Caki2 (cell line): ENCODE measurements around the gene GSDMA. TPM values are rescaled to one million over a fixed set of nuclear protein-coding genes. Genes with fewer than 3 reads are reported as not detected.

Experiments
- DNase-seq: peaks from one replicate; pipeline ENCODE4 v3.0.0-alpha.2; 2015; ENCODE audit warnings: low read depth
- in situ Hi-C: cut with HindIII; loops from 2 replicates; pipeline ENCODE4 v1.10.0; 2016; ENCODE audit warnings: low sequenced_read_pairs, low pct_unique_long_range_greater_than_20kb, mixed read lengths
- total RNA-seq: library from RNA; depleted of rRNA; stranded (reverse); fragments of >200 nt; shearing (Covaris generic); gene quantifications from 2 replicates; pipeline ENCODE4 v1.2.3, GENCODE V29; 2014; ENCODE audit warnings: low replicate concordance; rRNA removed

Gene GSDMA
- total RNA-seq: not detected in 2 replicates

DNA sequence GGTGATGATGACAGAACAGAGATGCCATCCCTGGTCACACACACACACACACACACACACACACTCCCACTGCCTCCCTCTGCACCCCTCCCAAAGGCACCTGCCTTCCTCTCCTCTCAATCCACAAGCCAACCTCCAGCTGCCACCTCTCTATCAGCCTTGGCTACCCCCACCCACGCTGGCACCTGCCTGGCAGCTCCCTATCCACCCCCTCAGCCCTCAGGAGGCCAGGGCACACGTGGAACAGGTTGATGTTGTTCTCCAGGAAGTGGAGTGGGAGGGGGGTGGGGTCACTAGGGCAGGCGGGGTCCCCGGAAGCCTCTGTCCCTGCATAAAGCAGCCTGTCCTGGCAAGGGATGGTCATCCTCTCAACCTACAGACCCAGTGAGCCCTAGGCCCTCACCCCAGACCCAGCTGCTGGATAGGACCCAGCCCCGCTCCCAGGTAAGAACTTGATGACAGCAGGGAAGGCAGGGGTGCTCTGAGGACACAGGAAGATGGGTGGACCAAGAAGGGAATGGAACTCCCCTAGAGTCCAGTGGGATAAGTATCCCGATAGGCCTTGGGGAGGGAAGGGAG is at the start of gene GSDMA:
Gene GSDMA, plus strand, starts transcription at position 363 of the 579 bp plus-strand sequence. CDS start 2,684 bp downstream, outside the sequence.
- DNase-seq: no peak
- in situ Hi-C loops: no loop called here

DNA sequence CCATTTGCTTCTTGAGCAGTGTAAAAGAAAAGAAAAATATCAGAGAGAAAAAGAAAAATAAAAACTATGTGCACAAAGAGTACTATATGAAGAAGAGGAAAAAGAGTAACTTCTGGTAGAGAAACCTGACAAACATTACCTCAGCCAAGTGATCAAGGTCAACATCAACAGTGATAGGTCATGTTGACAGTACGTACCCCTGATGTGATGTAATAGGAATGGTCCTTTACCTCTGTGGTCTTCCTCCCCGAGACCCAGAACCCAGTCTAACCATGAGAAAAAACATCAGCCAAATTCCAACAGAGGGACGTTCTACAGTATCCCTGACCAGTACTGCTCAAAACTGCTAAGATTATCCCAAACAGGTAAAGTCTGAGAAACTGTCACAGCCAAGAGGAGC is 48.8 kb upstream of the GSDMA start:
- in situ Hi-C loops: no loop called here
- no peak for DNase-seq

- no peak for DNase-seq
- in situ Hi-C loops: no loop called here
Observed at GRCh38 chr17:39915559-39915958, 47.2 kb upstream of the GSDMA start.

DNA sequence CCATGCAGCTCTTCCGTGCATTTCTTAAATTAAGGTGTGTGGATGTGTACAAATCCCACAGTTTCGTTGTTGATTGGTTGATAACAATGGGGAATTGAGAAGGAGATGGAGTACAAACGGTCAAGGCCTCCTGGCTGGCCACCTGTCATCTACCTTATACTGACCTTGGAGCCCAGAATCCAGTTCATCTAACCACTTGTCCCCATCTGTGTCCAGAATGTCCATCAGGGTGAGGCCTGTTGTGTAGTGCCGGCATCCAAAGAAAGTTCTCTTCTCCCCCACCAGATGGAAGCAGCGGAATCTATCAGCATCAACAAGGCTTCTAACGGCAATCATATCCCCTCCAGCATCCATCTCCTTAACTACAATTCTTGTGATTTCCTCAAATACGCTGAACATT is 45.9 kb upstream of the GSDMA start:
- in situ Hi-C loops: no loop called here
- no peak for DNase-seq

DNA sequence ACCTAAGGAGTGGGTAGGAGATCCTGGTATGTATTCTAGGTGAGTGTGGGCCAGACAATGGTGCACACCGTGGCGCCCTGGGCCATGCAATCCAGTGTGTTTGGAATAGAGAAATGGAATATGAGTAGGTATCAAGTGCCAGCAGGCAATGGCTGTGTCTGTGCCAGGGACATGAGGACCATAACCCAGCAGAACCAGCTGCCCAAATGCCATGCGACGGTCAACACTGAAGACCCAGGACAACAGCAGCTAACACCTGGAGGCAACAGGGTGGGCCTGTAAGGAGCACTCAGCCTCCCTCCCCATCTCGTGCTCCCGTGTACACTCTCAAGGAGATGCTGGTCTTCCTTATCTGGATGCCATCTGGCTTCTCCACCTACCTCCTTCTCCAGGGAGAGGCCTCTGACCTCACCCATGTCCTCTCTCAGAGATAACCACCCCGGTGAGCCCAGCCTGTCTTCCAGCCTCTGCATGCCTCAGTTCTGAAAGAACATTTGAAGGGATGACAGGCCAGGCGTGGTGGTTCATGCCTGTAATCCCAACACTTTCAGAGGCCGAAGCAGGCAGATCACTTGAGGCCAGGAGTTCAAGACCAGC is 43.6 kb upstream of the GSDMA start:
- in situ Hi-C loops: no loop called here

GRCh38 chr17:39920218-39921210 is 42.3 kb upstream of the GSDMA start:
- DNase-seq: no peak
- in situ Hi-C loops: no loop called here

More for the DNA sequence above, 43.6 kb upstream of the GSDMA start:
- DNase-seq: no peak

- no peak for DNase-seq
- in situ Hi-C loops: no loop called here
Observed at GRCh38 chr17:39921323-39921722, 41.5 kb upstream of the GSDMA start.

DNA sequence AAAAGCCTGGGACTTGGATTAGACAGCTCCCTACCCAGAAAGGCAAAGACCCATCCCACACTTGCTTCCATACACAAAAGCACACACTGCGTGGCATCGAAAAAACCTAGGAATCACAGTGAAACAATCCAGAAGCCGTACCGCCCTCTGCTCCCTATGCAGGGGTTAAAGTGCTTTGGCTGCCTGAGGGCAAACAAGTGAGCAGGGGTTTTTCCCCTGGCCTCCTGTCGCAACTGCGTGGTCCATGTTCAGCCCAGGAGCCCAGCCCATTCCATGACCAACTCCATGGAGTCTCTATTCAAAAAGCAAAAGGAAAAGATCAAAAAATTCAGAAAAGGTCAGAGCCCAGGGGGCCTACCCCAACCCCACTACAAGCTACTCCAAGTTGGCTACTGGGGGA is 40.8 kb upstream of the GSDMA start:
- no peak for DNase-seq
- in situ Hi-C loops: no loop called here

DNA sequence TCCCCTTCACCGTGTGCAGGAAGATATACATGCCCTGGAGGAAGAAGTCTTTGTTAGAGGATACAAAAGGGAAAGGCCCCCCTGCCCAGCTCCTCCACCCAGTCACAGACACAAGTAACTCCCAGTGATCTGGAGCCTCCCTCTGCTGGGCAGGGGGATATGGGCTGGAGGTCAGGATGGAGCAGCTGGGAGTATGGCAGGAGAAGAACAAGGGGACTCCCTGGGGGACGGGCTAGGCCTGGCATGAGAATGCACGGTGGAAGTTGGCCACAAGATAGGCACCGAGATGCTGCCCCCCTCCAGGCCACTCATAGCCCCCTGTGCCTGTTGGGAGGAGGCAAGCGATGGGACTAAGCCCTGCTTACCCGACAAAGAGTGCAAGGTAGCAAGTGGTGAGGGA is 39.6 kb upstream of the GSDMA start:
- DNase-seq: no peak
- in situ Hi-C loops: no loop called here

GRCh38 chr17:39923836-39924690 is 38.7 kb upstream of the GSDMA start:
- in situ Hi-C loops: no loop called here
- no peak for DNase-seq

DNA sequence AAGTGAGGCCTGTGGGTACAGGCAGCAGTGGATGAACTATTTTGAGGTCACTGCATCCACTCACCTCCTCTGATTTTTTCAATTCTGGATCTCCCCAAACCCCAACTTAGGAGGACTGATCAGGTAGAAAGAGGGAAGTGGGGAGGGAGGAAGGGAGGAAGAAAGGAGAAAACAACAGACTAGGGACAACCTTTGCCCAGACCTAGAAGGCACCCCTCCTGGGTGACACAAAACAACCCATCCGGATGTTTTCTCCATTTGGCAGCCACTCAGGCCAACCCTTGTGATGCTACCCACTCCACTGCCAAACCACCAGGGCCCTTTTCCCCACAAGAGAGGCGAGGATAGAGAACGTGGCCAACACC is 38.1 kb upstream of the GSDMA start:
- DNase-seq: no peak
- in situ Hi-C loops: no loop called here

DNA sequence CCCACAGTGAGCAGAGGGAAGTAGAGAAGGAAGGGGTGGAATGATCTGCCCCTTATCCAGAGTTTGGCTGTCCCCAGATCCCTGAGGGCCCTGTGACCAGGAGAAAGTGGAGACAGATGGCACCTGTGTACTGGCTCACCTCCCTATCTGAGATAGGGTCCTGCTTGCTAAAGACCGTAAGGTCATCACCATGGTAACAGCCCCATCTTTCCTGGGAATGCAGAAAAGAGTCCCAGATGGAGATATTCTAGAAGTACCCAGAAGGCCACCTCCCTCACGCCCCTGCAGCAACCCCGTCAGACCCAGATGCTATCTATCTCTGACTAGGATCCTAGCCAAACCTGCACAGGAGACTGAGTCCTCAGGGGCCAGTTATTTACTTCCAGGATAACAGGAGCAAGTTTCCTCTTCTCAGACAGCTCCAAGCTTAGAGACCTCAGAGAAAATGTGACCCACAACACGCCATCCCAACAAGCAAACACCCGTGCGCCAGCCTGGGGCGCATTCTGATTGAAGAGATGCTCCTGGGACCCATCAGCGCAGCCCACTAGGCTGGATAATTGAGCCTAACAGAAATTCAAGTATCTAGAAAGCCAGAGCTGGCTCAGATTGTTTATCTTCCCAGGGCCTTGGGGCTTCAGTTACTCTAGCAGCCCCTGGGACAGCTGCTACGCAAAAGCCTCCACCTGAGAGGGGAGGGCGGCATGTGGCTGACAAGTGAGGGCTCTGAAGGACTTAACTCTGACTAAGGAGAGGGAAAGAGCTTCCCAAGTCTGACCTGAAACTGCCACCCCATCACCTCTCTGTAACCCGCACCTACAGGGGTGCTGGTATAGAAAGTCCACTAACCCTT is 37.3 kb upstream of the GSDMA start:
- in situ Hi-C loops: no loop called here
- DNase-seq: no peak

- DNase-seq: no peak
- in situ Hi-C loops: no loop called here
Observed at GRCh38 chr17:39926135-39926587, 36.6 kb upstream of the GSDMA start.

DNA sequence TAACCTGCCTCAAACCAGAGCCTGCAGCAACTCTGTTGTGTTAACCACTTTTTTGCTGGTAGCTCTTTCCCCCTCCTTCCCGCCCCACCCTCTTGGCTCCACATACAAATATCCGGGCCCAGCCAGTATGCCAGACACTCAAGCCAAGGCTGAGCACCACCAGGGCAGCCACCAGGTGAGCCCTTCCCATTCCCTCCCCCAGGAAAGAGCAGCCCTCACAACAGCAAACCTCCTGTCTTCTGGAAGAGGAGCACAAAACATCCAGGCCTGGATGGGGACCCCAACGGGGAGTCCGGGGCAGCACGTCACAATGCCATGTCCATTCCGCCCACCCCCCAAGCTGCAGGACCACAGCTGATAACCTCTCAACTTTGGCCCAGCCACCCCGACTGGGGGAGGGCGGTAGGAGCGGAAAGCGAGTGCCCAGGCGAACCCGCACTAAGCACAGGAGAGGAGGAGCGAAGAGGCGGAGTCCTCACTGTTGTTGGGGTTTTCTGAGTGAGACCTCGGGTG is 36.2 kb upstream of the GSDMA start:
- in situ Hi-C loops: no loop called here
- peak; percentile 26 for DNase-seq

DNA sequence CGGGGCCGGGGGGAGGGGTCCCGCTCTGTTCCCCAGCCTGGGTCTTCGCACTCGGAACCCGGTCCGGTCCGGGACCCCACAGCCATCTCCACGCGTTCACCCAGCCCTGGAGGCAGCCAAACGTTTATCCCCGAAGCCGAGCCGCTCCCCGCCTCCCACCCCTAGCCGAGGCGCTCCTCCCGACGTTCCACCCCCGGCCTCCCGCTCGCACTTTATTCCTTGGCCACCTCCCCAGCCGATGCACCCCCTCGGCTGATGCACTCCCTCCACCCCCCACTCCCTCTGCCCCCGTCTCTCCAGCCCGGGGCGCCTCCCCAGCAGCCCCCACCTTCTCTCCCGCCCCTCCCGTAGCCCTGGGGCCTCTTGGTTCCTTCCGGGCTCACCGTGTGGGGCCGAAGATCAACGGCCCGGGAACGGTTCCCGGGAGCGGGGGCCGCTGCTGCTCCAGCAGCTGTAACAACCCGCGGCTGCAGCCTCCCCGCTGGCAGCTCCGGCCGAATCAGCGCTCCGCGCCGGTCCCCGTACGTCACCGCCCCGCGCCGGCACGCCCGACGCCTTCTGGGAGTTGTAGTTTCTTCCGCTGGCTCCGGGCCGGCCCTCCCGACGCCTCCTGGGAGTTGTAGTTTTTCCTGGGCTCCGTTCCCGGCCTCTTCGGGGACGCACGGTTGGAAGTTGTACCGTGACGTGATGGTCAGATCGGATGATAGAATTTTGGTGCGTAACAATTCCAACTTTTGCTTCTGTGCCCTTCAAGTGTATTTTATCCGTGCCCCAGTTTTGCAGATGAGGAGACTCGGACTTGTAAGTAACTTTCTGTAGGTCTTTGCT is 35.5 kb upstream of the GSDMA start, which contains the start of the genes LRRC3C and ORMDL3:
Gene LRRC3C, plus strand, starts transcription at position 632 of the 828 bp plus-strand sequence. CDS start 13,792 bp downstream, outside the sequence.
Gene ORMDL3, minus strand, starts transcription at position 501 of the 828 bp plus-strand sequence. CDS start 3,398 bp downstream, outside the sequence.
- in situ Hi-C loops: no loop called here
- DNase-seq: peak; percentile 89
